HEK293 (cell line): ENCODE results near the gene ABHD17C.
A peak's percentile ranks its signal among the peaks of the same experiment; 100 is the strongest.

ENCODE experiments used
- CTCF ChIA-PET: fragments of 350-600 bp; formaldehyde crosslinking; extraction: SDS; loops from one replicate; lab custom pipeline; 2021; ENCODE audit warnings: antibody characterized with exemption; lab: Yijun Ruan, JAX
- POLR2A ChIA-PET: fragments of 300-600 bp; formaldehyde crosslinking; extraction: SDS; loops from one replicate; lab custom pipeline; 2020; ENCODE audit warnings: antibody characterized with exemption, inconsistent platforms; lab: Yijun Ruan, JAX
- H3K27ac ChIP-seq: fragments of 200-500 bp; sonication (Bioruptor generic); 2 replicates; pipeline ENCODE4 v1.5.1; 2014; ENCODE audit warnings: low read depth, low read length, control low read depth, inconsistent platforms; ENCODE audit errors: extremely low read depth
- H3K36me3 ChIP-seq, 2 experiments: fragments of 200-500 bp in 1 of 2; sonication (Bioruptor generic) in 1 of 2; 1 replicate in 1 of 2; 2 replicates in 1 of 2; pipeline ENCODE4 v1.5.1; 2014 to 2017; ENCODE audit warnings: inconsistent platforms in 2 of 2, low read length in 2 of 2; ENCODE audit not compliant: control insufficient read depth in 2 of 2, insufficient read depth in 1 of 2
- H3K4me1 ChIP-seq: fragments of 200-500 bp; sonication (Bioruptor generic); 2 replicates; pipeline ENCODE4 v1.5.1; 2014; ENCODE audit warnings: mild to moderate bottlenecking, low read length, inconsistent platforms; ENCODE audit not compliant: control insufficient read depth, insufficient read depth
- H3K4me3 ChIP-seq: 2 replicates; pipeline ENCODE4 v1.5.1; 2011; ENCODE audit warnings: low read depth, mild to moderate bottlenecking, control low read depth, low read length, moderate library complexity
- H3K9me3 ChIP-seq: fragments of 200-500 bp; sonication (Bioruptor generic); 2 replicates; pipeline ENCODE4 v1.5.1; 2014; ENCODE audit warnings: low read depth, low read length, inconsistent platforms; ENCODE audit not compliant: control insufficient read depth, insufficient read depth
- KLF16 ChIP-seq: fragments of 450-650 bp; formaldehyde crosslinking; IDR thresholded peaks from 2 replicates; pipeline ENCODE4 v1.5.1; 2017; ENCODE audit warnings: missing biosample characterization, missing genetic modification characterization
- OVOL3 ChIP-seq: fragments of 450-650 bp; formaldehyde crosslinking; IDR thresholded peaks from 2 replicates; pipeline ENCODE4 v1.5.1; 2016; ENCODE audit warnings: missing biosample characterization, missing genetic modification characterization
- PRDM1 ChIP-seq: fragments of 450-650 bp; formaldehyde crosslinking; IDR thresholded peaks from 2 replicates; pipeline ENCODE4; 2016; ENCODE audit warnings: missing biosample characterization, missing genetic modification characterization
- SCRT2 ChIP-seq: fragments of 450-650 bp; formaldehyde crosslinking; IDR thresholded peaks from 2 replicates; pipeline ENCODE4 v1.5.1; 2016; ENCODE audit warnings: missing biosample characterization, missing genetic modification characterization
- ZIC2 ChIP-seq: fragments of 450-650 bp; formaldehyde crosslinking; IDR thresholded peaks from 2 replicates; pipeline ENCODE4 v1.5.1; 2016; ENCODE audit warnings: missing biosample characterization, missing genetic modification characterization
- ZNF112 ChIP-seq: fragments of 450-650 bp; formaldehyde crosslinking; IDR thresholded peaks from 2 replicates; pipeline ENCODE4 v1.5.0; 2017; ENCODE audit warnings: missing biosample characterization, missing genetic modification characterization
- ZNF121 ChIP-seq: fragments of 450-650 bp; formaldehyde crosslinking; IDR thresholded peaks from 2 replicates; pipeline ENCODE4 v1.5.1; 2016; ENCODE audit warnings: missing biosample characterization, missing genetic modification characterization
- ZNF223 ChIP-seq: fragments of 450-650 bp; formaldehyde crosslinking; IDR thresholded peaks from 2 replicates; pipeline ENCODE4 v1.5.1; 2016; ENCODE audit warnings: missing biosample characterization, missing genetic modification characterization
- TF ChIP-seq, protein P1 (sequence below): fragments of 450-650 bp; formaldehyde crosslinking; IDR thresholded peaks from 2 replicates; pipeline ENCODE4 v1.5.1; 2016; ENCODE audit warnings: missing biosample characterization, missing genetic modification characterization

ABHD17C gene

DNA sequence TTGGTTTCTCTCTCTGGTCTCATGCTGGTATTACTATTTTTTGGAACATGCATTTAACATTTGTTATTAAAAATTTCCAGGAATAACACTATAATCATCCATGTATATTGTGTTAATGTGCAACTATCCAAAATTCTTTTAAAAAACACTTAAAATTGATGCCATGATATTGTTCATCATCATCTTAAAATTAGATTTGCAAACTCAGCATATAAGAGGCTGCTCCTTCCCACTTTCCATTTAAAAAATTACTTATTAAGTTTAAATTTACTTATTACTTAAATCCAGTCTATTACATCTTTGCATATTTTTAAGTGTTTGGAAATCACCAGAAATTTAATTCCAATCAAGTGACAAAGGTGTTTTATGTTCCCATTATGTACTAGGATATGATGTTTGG lies 5.8 kb upstream of the ABHD17C start:
- H3K36me3 ChIP-seq, result no peaks in the 10 kb centered on the region
- POLR2A ChIA-PET, result no interaction called here
- H3K4me1 ChIP-seq, result peaks cover 2% of the 10 kb centered on the region; the same call in 1 of the 2 replicates
- TF ChIP-seq OVOL3 (tag by site-specific recombination), result no peak
- H3K4me3 ChIP-seq, result no peak overlapping the region
- CTCF ChIA-PET, result interaction anchor here (0.6 to 2.1 kb wide), 2 partner anchors 29 to 122 kb away, joined by 3 to 8 read pairs; no protein-coding TSS in a partner anchor
- no peak overlapping the region for H3K27ac ChIP-seq
- H3K9me3 ChIP-seq, result no peaks in the 10 kb centered on the region; the same call in 1 of the 2 replicates

DNA sequence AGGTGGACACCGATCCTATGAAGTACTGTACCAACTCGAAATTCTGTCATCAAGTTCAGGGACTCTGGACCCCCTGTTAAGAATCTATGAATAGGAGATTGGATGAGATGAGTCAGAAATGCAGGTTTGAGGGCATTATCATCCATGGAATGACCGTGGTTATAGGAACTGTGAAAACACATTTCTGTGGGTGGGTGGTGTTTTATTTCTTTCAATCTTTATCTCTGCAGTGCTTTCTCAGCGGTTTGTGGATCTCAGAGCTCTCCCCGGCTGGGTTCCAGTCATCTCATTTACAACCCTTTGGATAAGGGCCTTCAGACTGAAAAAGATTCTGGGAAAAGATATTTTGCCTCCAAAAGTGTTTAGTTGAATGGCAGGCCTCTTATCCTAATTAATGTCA lies 5.4 kb upstream of the ABHD17C start:
- Histone ChIP-seq H3K36me3 (no peaks in the 10 kb centered on the region), H3K9me3 (no peaks in the 10 kb centered on the region; the same call in 1 of the 2 replicates), H3K27ac (no peak overlapping the region), H3K4me1 (peaks cover 2% of the 10 kb centered on the region; the same call in 1 of the 2 replicates), H3K4me3 (no peak overlapping the region)
- TF ChIP-seq ZIC2 (tag by site-specific recombination) (peak; percentile 30; the same call in 1 of the 2 replicates), PRDM1 (tag by site-specific recombination) (no peak), ZNF112 (no peak)
- POLR2A ChIA-PET, result no interaction called here
- CTCF ChIA-PET, result interaction anchor here (2.1 kb wide), 1 partner anchor 30 kb away, joined by 8 read pairs; no protein-coding TSS in a partner anchor

DNA sequence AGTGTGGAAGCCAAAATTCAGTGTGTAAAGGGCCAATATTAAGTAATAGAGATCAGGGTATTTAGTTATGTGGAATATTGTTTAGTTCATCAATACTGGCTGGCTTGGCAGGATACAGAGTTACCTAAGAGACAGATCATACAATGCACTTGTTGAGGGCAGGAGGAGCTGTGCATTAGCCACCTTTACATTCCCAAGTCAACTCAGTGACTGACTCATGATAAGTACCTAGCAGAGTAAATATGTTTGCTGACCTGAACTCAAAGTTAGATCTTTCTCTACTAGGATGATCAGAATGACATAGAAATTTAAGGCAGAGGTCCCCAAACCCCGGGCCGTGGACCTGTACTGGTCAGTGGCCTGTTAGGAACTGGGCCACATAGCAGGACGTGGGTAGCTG lies 3.5 kb upstream of the ABHD17C start:
- H3K4me1 ChIP-seq, result peaks cover 2% of the 10 kb centered on the region; the same call in 1 of the 2 replicates
- no peaks in the 10 kb centered on the region; the same call in 1 of the 2 replicates for H3K9me3 ChIP-seq
- ChIA-PET POLR2A (no interaction called here), CTCF (interaction anchor here (0.6 to 3.2 kb wide), 4 partner anchors 32 to 94 kb away, joined by 3 to 29 read pairs (median 6); partner anchors contain the start of gene CEMIP)
- H3K4me3 ChIP-seq, result no peak overlapping the region
- H3K27ac ChIP-seq, result no peak overlapping the region
- no peaks in the 10 kb centered on the region for H3K36me3 ChIP-seq
- TF ChIP-seq, protein P1, sequence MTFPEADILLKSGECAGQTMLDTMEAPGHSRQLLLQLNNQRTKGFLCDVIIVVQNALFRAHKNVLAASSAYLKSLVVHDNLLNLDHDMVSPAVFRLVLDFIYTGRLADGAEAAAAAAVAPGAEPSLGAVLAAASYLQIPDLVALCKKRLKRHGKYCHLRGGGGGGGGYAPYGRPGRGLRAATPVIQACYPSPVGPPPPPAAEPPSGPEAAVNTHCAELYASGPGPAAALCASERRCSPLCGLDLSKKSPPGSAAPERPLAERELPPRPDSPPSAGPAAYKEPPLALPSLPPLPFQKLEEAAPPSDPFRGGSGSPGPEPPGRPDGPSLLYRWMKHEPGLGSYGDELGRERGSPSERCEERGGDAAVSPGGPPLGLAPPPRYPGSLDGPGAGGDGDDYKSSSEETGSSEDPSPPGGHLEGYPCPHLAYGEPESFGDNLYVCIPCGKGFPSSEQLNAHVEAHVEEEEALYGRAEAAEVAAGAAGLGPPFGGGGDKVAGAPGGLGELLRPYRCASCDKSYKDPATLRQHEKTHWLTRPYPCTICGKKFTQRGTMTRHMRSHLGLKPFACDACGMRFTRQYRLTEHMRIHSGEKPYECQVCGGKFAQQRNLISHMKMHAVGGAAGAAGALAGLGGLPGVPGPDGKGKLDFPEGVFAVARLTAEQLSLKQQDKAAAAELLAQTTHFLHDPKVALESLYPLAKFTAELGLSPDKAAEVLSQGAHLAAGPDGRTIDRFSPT (tag by site-specific recombination), result no peak
- TF ChIP-seq SCRT2 (tag by site-specific recombination), result peak; percentile 41; the same call in 1 of the 2 replicates

DNA sequence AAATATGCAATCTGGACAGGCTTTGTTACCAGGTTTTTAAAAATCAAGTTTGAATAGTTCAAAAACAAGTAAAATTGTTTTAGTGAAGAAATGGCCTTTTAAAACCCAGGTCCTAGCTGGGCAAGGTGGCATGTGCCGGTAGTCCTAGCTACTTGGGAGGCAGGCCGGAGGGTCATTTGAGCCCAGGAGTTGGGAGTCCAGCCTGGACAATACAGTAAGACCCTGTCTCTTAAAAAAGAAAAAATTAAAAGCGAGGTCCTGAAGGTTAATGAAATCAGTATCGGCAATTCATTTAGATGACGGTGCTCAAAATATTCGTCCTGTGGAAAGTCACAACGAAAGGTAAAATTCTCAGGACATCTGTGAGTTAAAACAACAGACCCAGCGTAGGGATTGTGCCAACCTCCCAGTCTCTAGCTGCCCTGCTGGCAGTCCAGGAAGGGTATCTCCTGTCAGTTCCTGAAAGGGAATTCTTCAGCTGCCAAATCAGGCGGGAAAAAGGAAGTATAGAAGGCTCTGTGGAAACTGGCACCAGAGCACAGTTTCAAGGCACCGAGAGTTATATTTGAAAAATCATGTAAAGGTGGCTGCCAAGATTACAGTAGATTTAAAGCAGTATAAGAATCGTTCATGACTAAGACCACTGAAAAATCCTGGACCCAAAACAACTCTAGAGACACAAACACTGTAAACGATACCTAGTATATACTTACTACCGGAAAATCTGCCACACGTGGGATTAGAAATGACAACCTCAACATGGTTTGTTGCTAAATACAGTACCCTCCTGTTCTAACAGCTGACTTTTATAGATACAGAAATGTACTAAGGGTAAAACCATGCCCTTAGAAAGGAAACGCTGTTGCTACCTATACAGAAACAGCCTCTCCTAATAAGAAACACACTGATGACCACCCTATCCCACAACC lies 1.2 kb upstream of the ABHD17C start:
- CTCF ChIA-PET, result interaction anchor here (0.6 to 3.2 kb wide), 6 partner anchors 10 to 275 kb away, joined by 3 to 29 read pairs (median 4); no protein-coding TSS in a partner anchor
- H3K27ac ChIP-seq, result peak overlapping the region; percentile 90; the same call in 1 of the 2 replicates
- no peaks in the 10 kb centered on the region for H3K36me3 ChIP-seq
- POLR2A ChIA-PET, result interaction anchor here (3.0 kb wide), 1 partner anchor 11 kb away, joined by 20 read pairs; no protein-coding TSS in a partner anchor
- TF ChIP-seq ZNF121 (tag by site-specific recombination), result peak; percentile 71; the same call in 1 of the 2 replicates
- no peak for TF ChIP-seq ZNF223 (tag by site-specific recombination)
- TF ChIP-seq KLF16 (tag by site-specific recombination), result no peak
- peak overlapping the region; percentile 56 for H3K4me3 ChIP-seq
- H3K4me1 ChIP-seq, result peaks cover 6% of the 10 kb centered on the region
- H3K9me3 ChIP-seq, result no peaks in the 10 kb centered on the region; the same call in 1 of the 2 replicates
